Measurements from ENCODE around the gene PCK2.

The PCK2 gene

DNA sequence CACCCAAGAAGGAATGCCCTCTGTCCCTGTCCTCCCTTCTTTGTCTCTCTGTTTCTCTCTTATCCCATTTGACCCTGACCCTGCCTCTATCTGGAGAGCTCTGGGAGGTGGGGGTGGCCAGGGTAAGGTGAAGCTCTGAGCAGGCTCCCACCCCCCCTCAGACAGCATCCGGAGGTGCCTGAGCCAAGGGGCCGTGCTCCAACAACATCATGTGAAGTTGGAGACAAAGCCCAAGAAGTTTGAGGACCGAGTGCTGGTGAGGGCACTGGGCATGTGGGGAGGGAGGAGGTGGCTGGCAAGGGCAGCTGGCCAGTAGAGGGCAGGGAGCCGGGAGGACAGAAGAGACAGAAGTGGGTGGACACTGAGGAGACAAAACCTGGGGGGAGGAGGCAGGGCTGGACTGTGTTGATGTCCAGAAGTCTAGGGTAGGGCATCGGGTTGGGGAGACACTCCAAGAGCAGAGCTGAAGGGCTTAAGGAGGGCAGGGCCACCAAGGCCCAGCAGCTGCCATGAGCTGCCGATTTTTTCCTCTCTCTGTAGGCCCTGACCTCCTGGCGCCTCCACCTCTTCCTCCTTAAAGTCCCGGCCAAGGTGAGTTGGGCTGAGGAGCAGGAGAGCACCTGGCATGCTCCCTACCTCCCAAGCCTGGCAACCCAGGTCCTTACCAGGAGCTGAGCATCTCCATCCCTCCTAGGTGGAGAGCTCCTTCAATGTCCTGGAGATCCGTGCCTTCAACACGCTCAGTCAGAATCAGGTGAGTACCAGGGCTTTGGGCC, 40.4 kb upstream of the PCK2 start:
- no peak overlapping the region for H3K4me3 ChIP-seq (ENCODE audit: low read depth, low read length)
- no peak for DNase-seq (ENCODE audit: low read depth)
- in situ Hi-C loops (cut with HindIII; ENCODE audit: low sequenced_read_pairs), result no loop called here
- TF ChIP-seq, protein P1, sequence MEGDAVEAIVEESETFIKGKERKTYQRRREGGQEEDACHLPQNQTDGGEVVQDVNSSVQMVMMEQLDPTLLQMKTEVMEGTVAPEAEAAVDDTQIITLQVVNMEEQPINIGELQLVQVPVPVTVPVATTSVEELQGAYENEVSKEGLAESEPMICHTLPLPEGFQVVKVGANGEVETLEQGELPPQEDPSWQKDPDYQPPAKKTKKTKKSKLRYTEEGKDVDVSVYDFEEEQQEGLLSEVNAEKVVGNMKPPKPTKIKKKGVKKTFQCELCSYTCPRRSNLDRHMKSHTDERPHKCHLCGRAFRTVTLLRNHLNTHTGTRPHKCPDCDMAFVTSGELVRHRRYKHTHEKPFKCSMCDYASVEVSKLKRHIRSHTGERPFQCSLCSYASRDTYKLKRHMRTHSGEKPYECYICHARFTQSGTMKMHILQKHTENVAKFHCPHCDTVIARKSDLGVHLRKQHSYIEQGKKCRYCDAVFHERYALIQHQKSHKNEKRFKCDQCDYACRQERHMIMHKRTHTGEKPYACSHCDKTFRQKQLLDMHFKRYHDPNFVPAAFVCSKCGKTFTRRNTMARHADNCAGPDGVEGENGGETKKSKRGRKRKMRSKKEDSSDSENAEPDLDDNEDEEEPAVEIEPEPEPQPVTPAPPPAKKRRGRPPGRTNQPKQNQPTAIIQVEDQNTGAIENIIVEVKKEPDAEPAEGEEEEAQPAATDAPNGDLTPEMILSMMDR (IDR thresholded peaks at IDR 0.05; ENCODE audit: low read depth, low read length, missing control alignments), result no peak

- TF ChIP-seq, protein P1 (IDR thresholded peaks at IDR 0.05; ENCODE audit: low read depth, low read length, missing control alignments), result no peak
- no peak overlapping the region for H3K4me3 ChIP-seq (ENCODE audit: low read depth, low read length)
- in situ Hi-C loops (cut with HindIII; ENCODE audit: low sequenced_read_pairs), result no loop called here
- no peak for DNase-seq (ENCODE audit: low read depth)
Measured at GRCh38 chr14:24054324-24054641, 39.8 kb upstream of the PCK2 start.

DNA sequence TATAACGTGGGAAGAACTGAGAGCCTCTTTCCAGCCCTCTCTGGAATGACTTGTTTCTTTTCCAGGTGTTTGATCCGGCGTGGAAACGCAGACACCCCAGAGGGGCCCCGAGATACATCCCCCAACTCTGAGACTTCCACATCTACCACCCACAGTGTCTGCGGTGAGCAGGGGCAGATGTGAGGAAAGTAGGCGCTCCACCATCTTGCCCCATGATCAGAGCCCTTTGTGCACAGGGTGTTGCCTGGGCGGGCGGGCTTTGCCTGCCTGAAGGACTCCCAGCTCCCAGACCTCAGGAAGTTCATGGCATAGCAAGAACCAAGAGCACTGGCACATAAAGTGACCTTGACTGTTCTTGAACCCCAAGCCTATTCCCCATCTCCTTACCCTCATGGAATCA, 39.5 kb upstream of the PCK2 start:
- no peak overlapping the region for H3K4me3 ChIP-seq (ENCODE audit: low read depth, low read length)
- in situ Hi-C loops (cut with HindIII; ENCODE audit: low sequenced_read_pairs), result no loop called here
- TF ChIP-seq, protein P1 (IDR thresholded peaks at IDR 0.05; ENCODE audit: low read depth, low read length, missing control alignments), result no peak
- no peak for DNase-seq (ENCODE audit: low read depth)

DNA sequence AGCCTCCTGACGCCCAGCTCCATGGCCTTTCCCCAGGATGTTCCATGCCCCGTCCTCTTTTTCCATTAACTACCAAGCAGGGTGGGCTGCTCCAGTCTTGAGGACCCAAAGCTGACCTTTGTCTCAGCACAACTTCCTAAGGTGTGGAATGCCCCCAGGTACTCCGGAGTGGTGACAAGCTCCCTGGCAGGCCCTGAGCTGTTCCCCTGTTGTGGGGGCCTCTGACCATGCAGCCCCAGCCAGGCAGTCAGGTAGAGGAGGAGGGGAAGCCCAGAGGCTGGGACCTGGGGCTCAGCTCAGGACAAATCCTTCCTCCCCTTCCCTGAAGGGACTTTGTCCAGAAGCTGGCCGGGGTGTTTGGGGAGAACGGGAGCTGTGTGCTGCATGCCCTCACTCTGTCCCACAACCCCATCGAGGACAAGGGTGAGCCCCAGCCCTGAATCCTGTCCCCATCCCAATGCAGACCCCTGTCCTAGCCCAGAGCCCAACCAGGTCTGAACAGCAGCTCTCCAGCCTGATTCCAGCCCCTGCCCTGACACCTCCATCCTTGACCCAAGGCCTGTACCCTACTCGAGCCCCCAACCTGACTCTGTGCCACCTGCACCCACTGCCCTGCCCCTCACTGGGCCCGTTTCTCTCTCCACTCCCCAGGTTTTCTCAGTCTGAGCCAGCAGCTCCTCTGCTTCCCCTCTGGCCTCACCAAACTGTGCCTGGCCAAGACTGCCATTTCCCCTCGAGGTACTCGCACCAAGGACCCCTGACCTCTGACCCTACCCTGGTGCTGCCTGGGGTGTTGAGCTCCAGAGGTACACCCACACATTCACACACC, 37.9 kb upstream of the PCK2 start:
- TF ChIP-seq, protein P1 (IDR thresholded peaks at IDR 0.05; ENCODE audit: low read depth, low read length, missing control alignments), result no peak
- DNase-seq (ENCODE audit: low read depth), result no peak
- in situ Hi-C loops (cut with HindIII; ENCODE audit: low sequenced_read_pairs), result no loop called here
- no peak overlapping the region for H3K4me3 ChIP-seq (ENCODE audit: low read depth, low read length)

- in situ Hi-C loops (cut with HindIII; ENCODE audit: low sequenced_read_pairs), result no loop called here
- DNase-seq (ENCODE audit: low read depth), result no peak
- no peak overlapping the region for H3K4me3 ChIP-seq (ENCODE audit: low read depth, low read length)
- TF ChIP-seq, protein P1 (IDR thresholded peaks at IDR 0.05; ENCODE audit: low read depth, low read length, missing control alignments), result no peak
Measured at GRCh38 chr14:24056800-24057184, 37.3 kb upstream of the PCK2 start.

- TF ChIP-seq, protein P1 (IDR thresholded peaks at IDR 0.05; ENCODE audit: low read depth, low read length, missing control alignments), result no peak
- in situ Hi-C loops (cut with HindIII; ENCODE audit: low sequenced_read_pairs), result no loop called here
- no peak for DNase-seq (ENCODE audit: low read depth)
- H3K4me3 ChIP-seq (ENCODE audit: low read depth, low read length), result no peak overlapping the region
Measured at GRCh38 chr14:24057271-24057670, 36.8 kb upstream of the PCK2 start.

Data from astrocyte of the cerebellum (primary cell).